HTERT RPE-1 (cell line): ENCODE results near the gene OLFML3.
"Not testable (repeated sequence)": the region's sequence is repeated elsewhere in the genome, so short reads cannot be mapped to it uniquely, and the experiment has no call there.

Experiments
- in situ Hi-C: fragments of 300-500 bp; cut with MboI; formaldehyde crosslinking; loops from 4 replicates; pipeline ENCODE4 v1.14.3; 2020; ENCODE audit warnings: low sequenced_read_pairs

Gene OLFML3

GRCh38 chr1:113948151-113948550, 31.1 kb upstream of the OLFML3 start:
- in situ Hi-C loops, result not testable (repeated sequence)

- in situ Hi-C loops, result no loop called here
Measured at GRCh38 chr1:113949007-113949406, 30.3 kb upstream of the OLFML3 start.

- in situ Hi-C loops, result no loop called here
Measured at GRCh38 chr1:113950908-113951307, 28.4 kb upstream of the OLFML3 start.

- in situ Hi-C loops, result no loop called here
Measured at GRCh38 chr1:113951719-113952118, 27.6 kb upstream of the OLFML3 start.

GRCh38 chr1:113957984-113958383, 21.3 kb upstream of the OLFML3 start:
- in situ Hi-C loops, result no loop called here

- in situ Hi-C loops, result no loop called here
Measured at GRCh38 chr1:113958691-113959090, 20.6 kb upstream of the OLFML3 start.

GRCh38 chr1:113963281-113963906, 15.9 kb upstream of the OLFML3 start:
- in situ Hi-C loops, result no loop called here

GRCh38 chr1:113965703-113966412, 13.4 kb upstream of the OLFML3 start:
- in situ Hi-C loops, result no loop called here

GRCh38 chr1:113972954-113973353, 6.3 kb upstream of the OLFML3 start:
- in situ Hi-C loops, result no loop called here

GRCh38 chr1:113975211-113975895, 3.9 kb upstream of the OLFML3 start:
- in situ Hi-C loops, result no loop called here

- in situ Hi-C loops, result no loop called here
Measured at GRCh38 chr1:113976609-113977278, 2.5 kb upstream of the OLFML3 start.

- in situ Hi-C loops, result no loop called here
Measured at GRCh38 chr1:113977906-113978305, 1.4 kb upstream of the OLFML3 start.

GRCh38 chr1:113980110-113980509, 836 bp downstream of the OLFML3 start:
- in situ Hi-C loops, result no loop called here

GRCh38 chr1:113981962-113982931, 3.0 kb downstream of the OLFML3 start:
- in situ Hi-C loops, result no loop called here

GRCh38 chr1:113982949-113983348, 3.7 kb downstream of the OLFML3 start:
- in situ Hi-C loops, result no loop called here

- in situ Hi-C loops, result no loop called here
Measured at GRCh38 chr1:113983391-113983790, 4.1 kb downstream of the OLFML3 start.

- in situ Hi-C loops, result no loop called here
Measured at GRCh38 chr1:113983826-113984225, 4.6 kb downstream of the OLFML3 start.

GRCh38 chr1:113984710-113985109, 5.4 kb downstream of the OLFML3 start:
- in situ Hi-C loops, result no loop called here

- in situ Hi-C loops, result no loop called here
Measured at GRCh38 chr1:113986802-113987201, 7.5 kb downstream of the OLFML3 start.

- in situ Hi-C loops, result no loop called here
Measured at GRCh38 chr1:113987259-113987658, 8.0 kb downstream of the OLFML3 start.
